Sigmoid colon (tissue), 7 donors: ENCODE data around the gene GAS5. TPM values are rescaled to one million over a fixed set of nuclear protein-coding genes. Genes with fewer than 3 reads are reported as not detected.

Source experiments
- DNase-seq: peaks from one replicate; pipeline ENCODE4 v3.0.0-alpha.2; 2019
- H3K27ac ChIP-seq, 4 donors: fragments of 200-600 bp; sonication (generic); one replicate each; pipeline ENCODE4 v1.5.1; 2016 to 2019; ENCODE audit warnings: mild to moderate bottlenecking in 1 of 4
- H3K27me3 ChIP-seq, 3 donors: fragments of 200-600 bp; sonication (generic); one replicate each; pipeline ENCODE4 v1.5.1; 2019; ENCODE audit warnings: mild to moderate bottlenecking in 1 of 3
- H3K36me3 ChIP-seq, 4 donors: fragments of 200-600 bp; sonication (generic); one replicate each; pipeline ENCODE4 v1.5.1; 2016 to 2019
- H3K4me1 ChIP-seq, 4 donors: fragments of 200-600 bp; sonication (generic); one replicate each; pipeline ENCODE4 v1.5.1; 2017 to 2019
- H3K4me3 ChIP-seq, 4 donors: fragments of 200-600 bp; sonication (generic); one replicate each; pipeline ENCODE4 v1.5.1; 2017 to 2019; ENCODE audit warnings: mild to moderate bottlenecking in 2 of 4, moderate library complexity in 1 of 4
- H3K9me3 ChIP-seq, 4 donors: fragments of 200-600 bp in 3 of 4; sonication (generic) in 3 of 4; one replicate each; pipeline versions ENCODE4 v1.5.1 to v1.6.1; 2013 to 2019
- EP300 ChIP-seq, 4 donors: sonication (generic); formaldehyde crosslinking; IDR thresholded peaks; one replicate each; pipeline ENCODE4 v1.6.1; 2017; ENCODE audit warnings: antibody characterized with exemption in 4 of 4
- POLR2A ChIP-seq, 2 donors: fragments of 450-650 bp; IDR thresholded peaks; one replicate each; pipeline ENCODE4 v1.6.1; 2016; ENCODE audit warnings: antibody characterized with exemption in 2 of 2, mild to moderate bottlenecking in 2 of 2, moderate library complexity in 2 of 2
- POLR2AphosphoS5 ChIP-seq, 4 donors: sonication (generic); formaldehyde crosslinking; IDR thresholded peaks; one replicate each; pipeline ENCODE4 v1.6.1; 2017; ENCODE audit warnings: antibody characterized with exemption in 4 of 4
- WGBS, 2 donors: extraction: QIAGEN DNeasy Blood & Tissue Kit; methylation state at CpG; one replicate each; pipeline ENCODE4 v1.1.7; 2013; 5-methylcytosine and 5-hydroxymethylcytosine counted together
- intact Hi-C: fragments of 100-400 bp; cut with DNase I; formaldehyde crosslinking; loops from one replicate; pipeline ENCODE4 v1.15.1; 2023
- polyA plus RNA-seq, 3 donors: library from polyadenylated mRNA; stranded (reverse); fragments of 200-250 nt; gene quantifications; one replicate each; pipeline ENCODE4 v1.2.3, GENCODE V29; 2013
- total RNA-seq, 4 donors: library from RNA; depleted of rRNA; stranded (reverse); fragments of >200 nt; gene quantifications; one replicate each; pipeline ENCODE4 v1.1.0, GENCODE V29; 2016
- TF ChIP-seq, protein P1 (sequence below), 4 experiments: fragments of 450-650 bp in 3 of 4; fragments of 200-600 bp in 1 of 4; IDR thresholded peaks; one replicate each; pipeline ENCODE4 v1.5.1; 2016 to 2019; ENCODE audit warnings: antibody characterized with exemption in 4 of 4, mild to moderate bottlenecking in 3 of 4, moderate library complexity in 2 of 4
- donor health status: healthy with polysubstance abuse.
- donor health status: Bipolar disorder and iron deficiency.
- donor health status: healthy.

The GAS5 gene
- total and polyA plus RNA-seq, 7 donors: 323 to 804 (median 489) TPM

DNA sequence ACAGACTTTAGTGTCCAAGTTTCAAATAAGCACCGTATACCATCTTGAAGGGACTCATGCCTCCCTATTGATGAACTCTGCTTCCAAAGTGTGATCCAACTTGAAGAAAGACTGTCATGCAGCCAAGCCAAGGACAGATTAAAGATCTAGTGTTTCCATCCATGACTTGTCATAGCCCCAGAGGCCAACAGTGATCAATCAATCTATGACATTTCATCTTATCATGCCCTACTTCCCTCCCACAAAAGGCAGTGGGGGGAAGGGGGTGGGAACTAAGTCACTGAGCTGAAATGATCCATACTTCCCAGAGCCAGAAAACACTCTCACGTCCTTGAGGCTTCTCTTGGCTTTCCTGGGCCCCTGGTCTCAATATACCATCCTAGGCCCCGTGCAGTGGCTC is 45.3 kb upstream of the GAS5 start:
- Histone ChIP-seq H3K36me3 (peaks cover 0 to 4% (median 0%) of the 10 kb centered on the region in 4 donors), H3K4me3 (no peak overlapping the region), H3K27ac (no peak overlapping the region), H3K9me3 (no peaks in the 10 kb centered on the region), H3K4me1 (no peaks in the 10 kb centered on the region), H3K27me3 (no peaks in the 10 kb centered on the region)
- intact Hi-C loops: no loop called here
- 92 to 96% methylated on average over 3 of the region's 3 CpGs for WGBS, 2 donors
- TF ChIP-seq POLR2A (IDR thresholded peaks at IDR 0.05): no peak
- TF ChIP-seq, protein P1, sequence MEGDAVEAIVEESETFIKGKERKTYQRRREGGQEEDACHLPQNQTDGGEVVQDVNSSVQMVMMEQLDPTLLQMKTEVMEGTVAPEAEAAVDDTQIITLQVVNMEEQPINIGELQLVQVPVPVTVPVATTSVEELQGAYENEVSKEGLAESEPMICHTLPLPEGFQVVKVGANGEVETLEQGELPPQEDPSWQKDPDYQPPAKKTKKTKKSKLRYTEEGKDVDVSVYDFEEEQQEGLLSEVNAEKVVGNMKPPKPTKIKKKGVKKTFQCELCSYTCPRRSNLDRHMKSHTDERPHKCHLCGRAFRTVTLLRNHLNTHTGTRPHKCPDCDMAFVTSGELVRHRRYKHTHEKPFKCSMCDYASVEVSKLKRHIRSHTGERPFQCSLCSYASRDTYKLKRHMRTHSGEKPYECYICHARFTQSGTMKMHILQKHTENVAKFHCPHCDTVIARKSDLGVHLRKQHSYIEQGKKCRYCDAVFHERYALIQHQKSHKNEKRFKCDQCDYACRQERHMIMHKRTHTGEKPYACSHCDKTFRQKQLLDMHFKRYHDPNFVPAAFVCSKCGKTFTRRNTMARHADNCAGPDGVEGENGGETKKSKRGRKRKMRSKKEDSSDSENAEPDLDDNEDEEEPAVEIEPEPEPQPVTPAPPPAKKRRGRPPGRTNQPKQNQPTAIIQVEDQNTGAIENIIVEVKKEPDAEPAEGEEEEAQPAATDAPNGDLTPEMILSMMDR (IDR thresholded peaks at IDR 0.05): no peak
- TF ChIP-seq EP300 (IDR thresholded peaks at IDR 0.05): no peak
- no peak for TF ChIP-seq POLR2AphosphoS5 (IDR thresholded peaks at IDR 0.05)
- DNase-seq: no peak

DNA sequence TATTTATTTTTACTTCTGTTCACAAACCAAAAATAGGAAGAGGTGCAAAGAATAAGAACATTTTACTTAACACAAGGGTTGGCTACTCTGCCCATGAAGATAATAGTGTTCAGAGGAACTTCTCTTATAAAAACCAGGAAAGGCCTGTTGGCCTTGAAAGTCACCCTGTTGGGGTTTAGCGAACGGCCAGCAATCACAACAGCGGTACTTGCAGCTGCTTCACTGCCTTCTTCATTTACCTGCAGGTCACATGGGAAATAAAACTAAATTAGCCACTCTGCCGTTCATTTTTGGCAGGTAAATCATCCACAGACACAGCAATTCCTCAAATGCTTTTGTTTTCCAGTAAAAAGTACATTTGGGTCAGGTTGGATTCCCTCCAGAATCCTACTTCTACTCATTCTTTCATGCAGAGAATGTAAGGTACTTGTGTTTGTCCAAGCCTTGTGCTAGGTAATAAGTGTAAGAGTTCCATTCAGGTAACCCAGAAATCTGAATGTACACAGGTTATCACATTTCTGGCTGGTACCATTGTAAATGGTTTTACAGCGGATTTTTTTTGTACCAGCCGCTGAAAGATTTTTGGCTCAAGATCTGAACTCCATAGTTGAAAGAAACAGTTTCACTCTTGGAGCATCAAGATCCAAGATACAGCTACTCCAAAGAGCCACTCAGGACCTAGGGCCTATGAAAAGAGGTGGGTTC is 36.2 kb upstream of the GAS5 start:
- H3K4me1 ChIP-seq: no peaks in the 10 kb centered on the region
- intact Hi-C loops: no loop called here
- no peak for DNase-seq
- no peak overlapping the region for H3K27ac ChIP-seq
- H3K27me3 ChIP-seq: no peaks in the 10 kb centered on the region
- H3K36me3 ChIP-seq: no peaks in the 10 kb centered on the region
- no peak overlapping the region for H3K4me3 ChIP-seq
- TF ChIP-seq POLR2A (IDR thresholded peaks at IDR 0.05): no peak
- TF ChIP-seq, protein P1 (IDR thresholded peaks at IDR 0.05): no peak
- no peak for TF ChIP-seq EP300 (IDR thresholded peaks at IDR 0.05)
- TF ChIP-seq POLR2AphosphoS5 (IDR thresholded peaks at IDR 0.05): no peak
- WGBS, 2 donors: 39 to 77% methylated on average over 6 of the region's 6 CpGs
- H3K9me3 ChIP-seq: no peaks in the 10 kb centered on the region

DNA sequence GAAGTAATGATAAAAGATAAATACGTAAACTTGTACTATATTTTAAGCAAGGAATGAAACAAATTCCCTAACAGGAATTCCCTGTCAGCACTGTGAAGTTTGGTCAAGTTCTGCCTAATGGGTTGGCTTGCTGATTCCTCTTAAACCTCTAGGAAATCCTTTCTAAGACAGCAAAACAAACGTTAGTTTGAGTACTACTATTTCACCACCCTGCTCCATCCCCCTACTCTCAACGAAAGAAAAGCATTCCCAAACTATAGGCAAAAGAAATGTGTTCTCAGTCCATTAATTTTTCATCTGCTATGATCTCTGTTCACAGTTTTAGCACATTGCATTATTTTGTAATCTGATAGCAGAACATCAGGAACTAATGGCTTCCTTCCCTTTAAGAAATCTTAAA is 33.2 kb upstream of the GAS5 start:
- 60 to 71% methylated on average over 3 of the region's 3 CpGs for WGBS, 2 donors
- Histone ChIP-seq H3K27ac (no peak overlapping the region), H3K4me1 (no peaks in the 10 kb centered on the region), H3K36me3 (no peaks in the 10 kb centered on the region), H3K4me3 (no peak overlapping the region), H3K9me3 (no peaks in the 10 kb centered on the region), H3K27me3 (no peaks in the 10 kb centered on the region)
- TF ChIP-seq EP300 (IDR thresholded peaks at IDR 0.05) (no peak), POLR2AphosphoS5 (IDR thresholded peaks at IDR 0.05) (no peak), POLR2A (IDR thresholded peaks at IDR 0.05) (no peak)
- TF ChIP-seq, protein P1 (IDR thresholded peaks at IDR 0.05): no peak
- no peak for DNase-seq
- intact Hi-C loops: no loop called here

DNA sequence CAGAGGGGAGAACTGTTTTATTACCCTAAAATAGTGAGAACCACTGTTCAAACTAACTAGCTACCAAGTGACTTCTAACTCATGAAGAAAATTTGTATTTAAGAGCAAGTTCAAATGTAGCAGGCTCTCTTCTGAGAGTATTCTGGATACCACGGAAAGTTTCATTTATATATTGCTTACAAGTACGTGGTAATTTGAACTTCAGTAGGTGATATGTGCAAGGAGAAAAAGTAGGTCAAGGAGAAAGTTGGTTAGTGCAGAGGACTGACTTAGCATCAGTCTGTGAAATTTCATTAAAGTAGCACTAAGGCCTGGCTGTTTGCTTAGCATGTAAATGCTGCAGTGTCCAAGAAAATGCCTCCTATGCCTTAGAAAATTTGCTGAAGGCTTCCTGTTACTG is 32.6 kb upstream of the GAS5 start:
- 86 to 94% methylated on average over 2 of the region's 2 CpGs for WGBS, 2 donors
- DNase-seq: no peak
- Histone ChIP-seq H3K9me3 (no peaks in the 10 kb centered on the region), H3K27me3 (no peaks in the 10 kb centered on the region), H3K27ac (no peak overlapping the region), H3K4me3 (no peak overlapping the region), H3K4me1 (no peaks in the 10 kb centered on the region), H3K36me3 (peaks cover 0 to 4% (median 0%) of the 10 kb centered on the region in 4 donors)
- intact Hi-C loops: no loop called here
- TF ChIP-seq POLR2AphosphoS5 (IDR thresholded peaks at IDR 0.05): no peak
- no peak for TF ChIP-seq EP300 (IDR thresholded peaks at IDR 0.05)
- TF ChIP-seq POLR2A (IDR thresholded peaks at IDR 0.05): no peak
- TF ChIP-seq, protein P1 (IDR thresholded peaks at IDR 0.05): no peak

DNA sequence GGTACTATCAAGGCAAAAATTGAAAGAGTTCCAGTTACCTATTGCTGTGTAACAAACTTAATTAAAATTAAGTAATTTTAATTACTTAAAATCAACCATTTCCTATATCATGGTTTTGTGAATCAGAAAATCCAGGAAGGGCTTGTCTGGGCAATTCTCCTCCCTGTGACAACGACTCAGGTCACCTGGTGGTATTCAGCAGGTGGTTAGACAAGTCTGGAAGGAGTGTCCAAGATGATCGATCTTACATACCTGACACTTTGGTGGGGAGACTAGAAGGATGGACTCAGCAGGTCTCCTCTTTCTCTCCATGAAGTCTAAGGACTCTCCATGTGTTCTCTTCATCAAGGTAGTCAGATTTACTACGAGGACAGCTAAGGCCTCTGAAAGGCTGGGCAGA is 26.4 kb upstream of the GAS5 start:
- Histone ChIP-seq H3K9me3 (no peaks in the 10 kb centered on the region), H3K4me3 (no peak overlapping the region), H3K4me1 (peaks cover 0 to 6% (median 0%) of the 10 kb centered on the region in 4 donors), H3K27ac (no peak overlapping the region), H3K36me3 (peaks cover 0 to 9% (median 0%) of the 10 kb centered on the region in 4 donors), H3K27me3 (no peaks in the 10 kb centered on the region)
- intact Hi-C loops: no loop called here
- TF ChIP-seq, protein P1 (IDR thresholded peaks at IDR 0.05): no peak
- no peak for TF ChIP-seq POLR2A (IDR thresholded peaks at IDR 0.05)
- TF ChIP-seq EP300 (IDR thresholded peaks at IDR 0.05): no peak
- TF ChIP-seq POLR2AphosphoS5 (IDR thresholded peaks at IDR 0.05): no peak
- DNase-seq: no peak
- WGBS, 2 donors: 70 to 78% methylated on average over 3 of the region's 3 CpGs
